ENCODE measurements around the gene MTERF1.
"Not testable (repeated sequence)": the region's sequence is repeated elsewhere in the genome, so short reads cannot be mapped to it uniquely, and the experiment has no call there.

MTERF1 gene

GRCh38 chr7:91880413-91881241, at the start of gene MTERF1:
Gene MTERF1, minus strand, starts transcription at chr7:91880702. Its CDS starts 619 bp downstream, at chr7:91880083.
- no peak for DNase-seq

DNA sequence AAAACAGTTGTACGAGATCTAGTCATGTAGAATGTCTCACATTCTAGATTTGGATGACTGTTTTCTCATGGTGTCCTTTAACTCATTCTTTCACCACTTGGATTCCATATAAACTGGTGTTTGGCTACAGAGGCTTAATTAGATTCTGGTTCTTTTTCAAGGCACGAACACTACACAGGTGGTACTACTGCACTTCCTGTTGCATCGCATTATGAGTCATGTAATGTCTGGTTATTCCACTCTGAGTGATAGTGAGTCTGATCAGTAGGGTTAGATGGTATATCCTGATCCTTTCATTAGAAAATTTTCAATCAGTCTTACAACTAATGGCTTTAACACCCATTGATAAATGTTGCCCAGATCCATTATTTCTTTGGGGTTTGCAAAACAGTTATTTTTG, 49.0 kb upstream of the MTERF1 start:
- no peak for DNase-seq

DNA sequence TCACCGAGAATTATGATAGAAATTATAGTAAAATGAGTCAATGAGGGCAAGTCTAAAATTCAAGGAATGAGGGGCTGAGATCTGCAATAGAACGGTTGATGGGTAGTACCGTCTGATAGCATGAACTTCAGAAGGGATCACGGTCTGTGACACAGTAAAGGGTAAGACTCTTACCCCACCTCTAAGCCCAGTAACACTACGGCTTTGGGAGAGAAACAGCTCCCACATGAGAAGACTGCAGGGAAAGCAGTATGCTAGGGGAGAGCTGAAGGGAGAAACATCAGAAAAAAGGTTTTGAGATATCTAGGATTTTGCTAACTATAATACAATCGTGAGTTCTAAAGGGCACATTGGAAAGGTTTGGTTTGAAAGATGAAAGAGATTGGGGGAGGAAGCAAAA, 47.4 kb upstream of the MTERF1 start:
- DNase-seq = no peak

DNA sequence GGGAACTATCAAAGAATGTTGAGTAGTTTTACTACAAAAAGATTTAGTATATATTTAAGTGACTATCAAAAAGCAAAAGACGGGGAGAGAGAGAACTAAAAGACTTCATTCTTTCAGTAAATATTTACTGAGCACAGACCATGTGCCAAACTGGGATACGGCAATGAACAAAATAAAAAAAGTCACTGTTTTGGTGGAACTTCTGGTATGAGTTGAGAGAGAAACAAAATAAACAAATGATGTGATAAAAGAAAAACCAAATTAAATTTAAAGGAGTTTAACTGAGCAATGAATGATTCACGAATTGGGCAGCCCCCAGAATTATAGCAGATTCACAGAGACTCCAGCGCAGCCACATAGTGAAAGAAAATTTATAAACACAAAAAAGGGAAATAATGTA, 42.4 kb upstream of the MTERF1 start:
- no peak for DNase-seq

- DNase-seq = no peak
Observed at GRCh38 chr7:91918356-91918755, 37.9 kb upstream of the MTERF1 start.

DNA sequence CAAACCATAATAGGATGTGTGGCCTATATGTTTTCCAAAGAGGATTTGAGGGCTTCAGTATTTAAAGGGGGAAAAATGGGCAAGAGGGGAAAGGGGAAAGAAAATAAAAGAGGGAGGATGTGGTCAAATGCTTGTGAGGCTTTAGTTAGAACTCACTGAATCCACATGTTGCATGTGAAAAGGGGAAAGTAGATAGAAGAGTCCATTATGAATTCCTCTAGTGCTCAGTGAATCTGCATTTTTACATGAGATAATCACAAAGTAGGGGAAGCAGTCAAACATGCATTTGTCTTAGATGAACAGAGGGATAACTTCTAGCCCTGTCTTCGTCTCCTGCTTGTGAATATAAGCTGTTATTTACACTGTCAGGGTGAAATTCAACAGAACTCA, 35.5 kb upstream of the MTERF1 start:
- no peak for DNase-seq

- DNase-seq = no peak
Observed at GRCh38 chr7:91915401-91916050, 35.0 kb upstream of the MTERF1 start.

DNA sequence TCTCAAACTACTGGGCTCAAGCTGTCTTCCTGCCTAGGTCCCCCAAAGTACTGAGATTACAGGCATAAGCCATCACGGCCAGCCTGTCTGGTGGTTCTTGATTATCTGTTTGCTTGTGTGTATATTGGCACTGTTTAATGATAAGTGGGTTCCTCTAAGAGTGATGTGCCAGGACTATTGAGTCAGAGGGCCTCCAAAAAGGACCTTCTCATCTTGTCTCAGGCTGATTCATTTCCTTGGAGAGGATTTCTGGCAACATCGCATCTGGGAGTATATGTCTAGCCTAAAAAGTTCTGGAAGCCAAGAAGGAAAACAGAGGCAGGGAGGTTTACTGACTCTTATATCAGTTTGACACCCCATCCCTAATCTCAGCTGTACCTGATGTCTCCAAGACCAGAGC, 33.1 kb upstream of the MTERF1 start:
- no peak for DNase-seq

GRCh38 chr7:91912494-91912893, 32.0 kb upstream of the MTERF1 start:
- no peak for DNase-seq

- no peak for DNase-seq
Observed at GRCh38 chr7:91911121-91911520, 30.6 kb upstream of the MTERF1 start.

GRCh38 chr7:91910171-91910570, 29.7 kb upstream of the MTERF1 start:
- no peak for DNase-seq

- DNase-seq = no peak
Observed at GRCh38 chr7:91899563-91899962, 19.1 kb upstream of the MTERF1 start.

GRCh38 chr7:91898240-91898992, 17.9 kb upstream of the MTERF1 start:
- no peak for DNase-seq

DNA sequence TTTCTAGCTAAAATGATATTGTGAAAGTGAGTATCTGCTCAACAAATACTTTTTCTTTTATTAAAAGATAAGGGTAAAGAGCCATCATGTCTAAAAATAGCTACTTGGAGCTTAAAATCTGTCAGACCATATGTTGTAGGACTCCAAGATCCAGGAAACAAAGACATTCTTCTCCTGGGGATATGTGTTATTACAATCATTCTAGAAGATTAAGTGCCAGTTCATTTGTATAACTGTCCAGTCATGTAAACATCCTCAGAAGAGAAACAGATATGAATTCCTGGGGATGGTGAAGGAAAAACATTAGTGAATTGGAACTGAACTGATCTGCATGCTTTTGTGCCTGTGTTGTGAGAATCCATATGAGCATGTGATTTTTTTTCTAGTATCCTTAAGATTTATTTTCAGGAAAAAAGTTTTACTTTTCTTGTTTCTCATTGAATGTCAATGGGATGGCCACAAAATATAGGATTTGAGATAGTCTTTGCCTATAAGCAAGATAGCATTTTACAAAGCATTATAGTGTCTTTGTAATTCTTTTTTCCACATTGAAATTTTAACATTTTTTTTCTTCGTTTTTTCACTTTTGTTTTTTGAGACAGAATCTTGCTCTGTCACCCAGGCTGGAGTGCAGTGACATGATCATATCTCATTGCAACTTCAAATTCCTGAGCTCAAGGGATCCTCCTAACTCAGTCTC, 14.4 kb upstream of the MTERF1 start:
- DNase-seq = no peak

DNA sequence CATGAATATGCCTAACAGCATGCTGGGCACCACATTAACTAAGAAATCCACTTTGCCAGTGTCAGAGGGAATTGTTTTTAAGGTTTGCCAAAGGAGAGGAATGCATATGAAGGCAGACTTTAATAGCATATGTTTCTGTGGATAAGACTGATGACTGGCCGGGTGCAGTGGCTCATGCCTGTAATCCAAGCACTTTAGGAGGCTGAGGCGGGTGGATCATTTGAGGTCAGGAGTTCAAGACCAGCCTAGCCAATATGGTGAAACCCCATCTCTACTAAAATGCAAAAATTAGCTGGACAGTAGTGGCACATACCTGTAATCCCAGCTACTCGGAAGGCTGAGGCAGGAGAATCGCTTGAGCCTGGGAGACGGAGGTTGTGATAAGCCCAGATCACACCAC, 13.2 kb upstream of the MTERF1 start:
- not testable (repeated sequence) for DNase-seq

- no peak for DNase-seq
Observed at GRCh38 chr7:91892821-91893340, 12.4 kb upstream of the MTERF1 start.

DNA sequence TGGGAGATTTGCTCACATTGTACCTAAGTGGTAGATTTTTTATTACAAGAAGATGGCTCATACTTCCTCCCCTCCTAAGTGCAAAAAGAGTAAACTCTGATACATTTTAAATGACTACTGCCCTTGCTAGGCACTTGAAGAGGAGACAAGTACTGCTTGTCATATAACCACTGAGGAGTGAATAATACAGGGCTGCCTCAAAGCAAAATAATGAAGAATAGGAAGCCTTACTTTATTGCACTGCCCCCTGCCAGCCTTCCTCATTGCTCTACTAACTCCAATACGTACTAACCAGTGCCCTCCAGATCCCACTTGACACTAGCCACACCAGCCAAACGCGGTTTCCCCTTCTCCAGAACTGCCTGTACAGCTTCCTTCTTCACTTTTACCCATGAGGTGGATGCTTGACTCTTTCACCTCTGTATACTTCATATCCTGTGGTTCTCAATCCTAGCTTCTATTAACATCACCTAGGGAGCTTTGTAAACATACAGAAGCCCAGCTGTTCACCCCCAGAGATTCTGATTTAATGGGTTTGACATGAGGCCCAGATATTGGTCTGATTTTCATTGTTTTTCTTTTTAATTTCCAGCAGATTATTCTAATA, 11.7 kb upstream of the MTERF1 start:
- DNase-seq = no peak

DNA sequence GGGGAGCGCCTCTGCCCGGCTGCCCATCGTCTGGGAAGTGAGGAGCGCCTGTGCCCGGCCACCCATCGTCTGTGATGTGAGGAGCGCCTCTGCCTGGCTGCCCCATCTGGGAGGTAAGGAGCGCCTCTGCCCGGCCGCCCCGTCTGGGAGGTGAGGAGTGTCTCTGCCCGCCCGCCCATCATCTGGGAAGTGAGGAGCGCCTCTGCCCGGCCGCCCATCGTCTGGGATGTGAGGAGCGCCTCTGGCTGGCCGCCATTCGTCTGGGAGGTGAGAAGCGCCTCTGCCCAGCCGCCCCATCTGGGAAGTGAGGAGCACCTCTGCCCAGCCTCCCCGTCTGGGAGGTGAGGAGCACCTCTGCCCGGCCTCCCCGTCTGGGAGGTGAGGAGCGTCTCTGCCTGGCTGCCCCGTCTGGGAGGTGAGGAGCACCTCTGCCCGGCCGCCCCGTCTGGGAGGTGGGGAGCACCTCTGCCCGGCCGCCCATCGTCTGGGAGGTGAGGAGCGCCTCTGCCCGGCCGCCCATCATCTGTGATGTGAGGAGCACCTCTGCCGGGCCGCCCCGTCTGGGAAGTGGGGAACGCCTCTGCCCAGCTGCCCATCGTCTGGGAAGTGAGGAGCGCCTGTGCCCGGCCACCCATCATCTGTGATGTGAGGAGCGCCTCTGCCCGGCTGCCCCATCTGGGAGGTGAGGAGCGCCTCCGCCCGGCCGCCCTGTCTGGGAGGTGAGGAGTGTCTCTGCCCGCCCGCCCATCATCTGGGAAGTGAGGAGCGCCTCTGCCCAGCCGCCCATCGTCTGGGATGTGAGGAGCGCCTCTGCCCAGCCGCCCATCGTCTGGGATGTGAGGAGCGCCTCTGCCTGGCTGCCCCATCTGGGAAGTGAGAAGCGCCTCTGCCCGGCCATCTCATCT, 8.0 kb upstream of the MTERF1 start:
- DNase-seq = not testable (repeated sequence)

DNA sequence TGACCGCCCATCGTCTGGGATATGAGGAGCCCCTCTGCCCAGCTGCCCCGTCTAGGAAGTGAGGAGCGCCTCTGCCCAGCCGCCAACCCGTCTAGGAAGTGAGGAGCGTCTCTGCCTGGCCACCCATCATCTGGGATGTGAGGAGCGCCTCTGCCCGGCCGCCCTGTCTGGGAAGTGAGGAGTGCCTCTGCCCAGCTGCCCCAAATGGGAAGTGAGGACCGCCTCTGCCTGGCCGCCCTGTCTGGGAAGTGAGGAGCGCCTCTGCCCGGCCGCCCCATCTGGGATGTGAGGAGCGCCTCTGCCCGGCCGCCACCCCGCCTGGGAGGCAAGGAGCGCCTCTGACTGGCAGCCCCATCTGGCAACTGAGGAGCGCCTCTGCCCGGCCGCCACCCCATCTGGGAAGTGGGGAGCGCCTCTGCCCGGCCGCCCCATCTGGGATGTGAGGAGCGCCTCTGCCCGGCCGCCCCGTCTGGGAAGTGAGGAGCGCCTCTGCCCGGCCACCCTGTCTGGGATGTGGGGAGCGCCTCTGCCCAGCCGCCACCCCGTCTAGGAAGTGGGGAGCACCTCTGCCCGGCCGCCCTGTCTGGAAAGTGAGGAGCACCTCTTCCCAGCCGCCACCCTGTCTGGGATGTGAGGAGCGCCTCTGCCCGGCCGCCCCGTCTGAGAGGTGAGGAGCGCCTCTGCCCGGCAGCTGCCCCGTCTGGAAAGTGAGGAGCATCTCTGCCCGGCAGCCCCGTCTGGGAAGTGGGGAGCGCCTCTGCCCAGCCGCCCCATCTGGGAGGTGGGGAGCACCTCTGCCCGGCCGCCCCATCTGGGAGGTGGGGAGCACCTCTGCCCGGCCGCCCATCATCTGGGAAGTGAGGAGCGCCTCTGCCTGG, 7.1 kb upstream of the MTERF1 start:
- DNase-seq = not testable (repeated sequence)

DNA sequence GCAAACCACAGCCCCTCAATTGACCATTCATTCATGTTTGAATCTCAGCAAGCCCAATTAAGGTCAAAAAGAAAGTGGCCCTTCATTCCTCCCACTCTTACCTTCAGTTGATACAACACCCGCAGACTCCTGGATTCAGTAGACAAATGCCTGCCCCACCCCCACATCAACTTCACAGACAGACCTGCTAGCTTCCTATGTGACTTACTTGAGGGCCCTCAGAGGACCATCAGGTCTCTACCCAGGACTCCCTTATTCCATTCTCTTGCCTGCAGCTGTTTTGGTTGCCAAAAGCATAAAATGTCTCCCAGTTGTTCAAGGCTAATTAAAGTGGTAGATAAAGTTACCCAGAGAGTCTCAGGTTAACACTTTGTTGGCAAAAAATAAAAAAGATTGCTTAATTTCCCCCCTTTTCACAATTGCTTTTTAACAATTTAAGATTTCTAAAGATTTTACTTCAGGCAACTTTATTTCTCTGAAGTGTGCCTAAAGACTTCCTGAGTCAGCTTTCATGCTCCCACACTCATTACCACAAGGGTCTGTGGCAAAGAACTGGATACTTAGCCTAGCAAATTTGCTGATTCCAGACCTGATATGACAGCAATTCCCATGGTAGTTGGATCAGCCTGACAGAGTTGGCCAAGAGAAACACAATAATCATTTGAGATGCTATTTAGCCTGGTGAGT, 3.3 kb upstream of the MTERF1 start:
- DNase-seq = no peak
